ENCODE data around the gene MAGEB4. TPM values are rescaled to one million over a fixed set of nuclear protein-coding genes. Genes with fewer than 3 reads are reported as not detected.
A peak's percentile ranks its signal among the peaks of the same experiment; 100 is the strongest.

The MAGEB4 gene
- total and polyA plus RNA-seq, 4 donors: not detected

DNA sequence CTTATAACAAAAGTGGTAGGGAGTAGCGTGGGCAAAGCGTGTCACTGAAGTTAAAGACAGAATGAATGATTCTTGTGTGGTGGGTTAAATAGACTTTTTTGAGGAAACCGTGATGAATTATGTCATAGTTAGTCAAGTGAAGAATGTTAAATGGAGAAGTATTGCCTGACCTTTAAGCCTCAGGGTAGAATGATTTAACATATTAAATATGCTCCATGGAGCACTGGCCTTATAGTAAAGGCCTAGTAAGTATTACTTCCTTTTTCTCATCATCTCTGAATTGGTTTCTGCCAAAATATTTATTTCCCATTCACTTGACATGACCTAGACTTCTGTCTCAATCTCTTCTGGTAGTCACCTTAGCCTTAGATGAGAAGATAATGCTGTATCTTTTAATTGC lies 28.8 kb downstream of the MAGEB4 start:
- DNase-seq (ENCODE audit: low spot score): no peak
- H3K27ac ChIP-seq (ENCODE audit: low read depth in 1 of 2, low read length in 2 of 2): no peak overlapping the region
- no peak for TF ChIP-seq NR2F2 (IDR thresholded peaks at IDR 0.05)
- no peak for TF ChIP-seq FOXA2 (IDR thresholded peaks at IDR 0.05)
- TF ChIP-seq, protein P1, sequence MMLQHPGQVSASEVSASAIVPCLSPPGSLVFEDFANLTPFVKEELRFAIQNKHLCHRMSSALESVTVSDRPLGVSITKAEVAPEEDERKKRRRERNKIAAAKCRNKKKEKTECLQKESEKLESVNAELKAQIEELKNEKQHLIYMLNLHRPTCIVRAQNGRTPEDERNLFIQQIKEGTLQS (IDR thresholded peaks at IDR 0.05): no peak
- no peak for TF ChIP-seq ZBTB33 (IDR thresholded peaks at IDR 0.05)
- no peak for TF ChIP-seq RXRA (IDR thresholded peaks at IDR 0.05)
- TF ChIP-seq, protein P2, sequence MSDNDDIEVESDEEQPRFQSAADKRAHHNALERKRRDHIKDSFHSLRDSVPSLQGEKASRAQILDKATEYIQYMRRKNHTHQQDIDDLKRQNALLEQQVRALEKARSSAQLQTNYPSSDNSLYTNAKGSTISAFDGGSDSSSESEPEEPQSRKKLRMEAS (IDR thresholded peaks at IDR 0.05): no peak
- TF ChIP-seq YY1 (IDR thresholded peaks at IDR 0.05): no peak
- no peak for TF ChIP-seq TAF1 (conservative IDR thresholded peaks at IDR 0.05)
- no peak for TF ChIP-seq EGR1 (IDR thresholded peaks at IDR 0.05; ENCODE audit: low read depth in 2 of 2)
- no peaks in the 10 kb centered on the region for H3K36me3 ChIP-seq (ENCODE audit: control insufficient read depth in 4 of 4, insufficient read depth in 3 of 4, low read depth in 1 of 4, low read length in 3 of 4)
- no peaks in the 10 kb centered on the region for H3K9me3 ChIP-seq (ENCODE audit: control insufficient read depth in 4 of 4, low read length in 3 of 4)
- H3K4me3 ChIP-seq (ENCODE audit: low read depth in 1 of 3, low read length in 3 of 3): no peak overlapping the region
- no peaks in the 10 kb centered on the region for H3K4me1 ChIP-seq (ENCODE audit: control insufficient read depth in 4 of 4, insufficient read depth in 4 of 4, low read length in 3 of 4)
- H3K9ac ChIP-seq (ENCODE audit: low read depth in 1 of 2, low read length in 2 of 2): no peak overlapping the region
- WGBS: 94% methylated on average over 3 of the region's 3 CpGs
- H3K27me3 ChIP-seq (ENCODE audit: control insufficient read depth in 4 of 4, insufficient read depth in 4 of 4, low read length in 3 of 4): no peaks in the 10 kb centered on the region

GRCh38 chrX:30275498-30275897 lies 33.7 kb downstream of the MAGEB4 start:
- H3K27ac ChIP-seq (ENCODE audit: low read depth in 1 of 2, low read length in 2 of 2): no peak overlapping the region
- TF ChIP-seq, protein P3, sequence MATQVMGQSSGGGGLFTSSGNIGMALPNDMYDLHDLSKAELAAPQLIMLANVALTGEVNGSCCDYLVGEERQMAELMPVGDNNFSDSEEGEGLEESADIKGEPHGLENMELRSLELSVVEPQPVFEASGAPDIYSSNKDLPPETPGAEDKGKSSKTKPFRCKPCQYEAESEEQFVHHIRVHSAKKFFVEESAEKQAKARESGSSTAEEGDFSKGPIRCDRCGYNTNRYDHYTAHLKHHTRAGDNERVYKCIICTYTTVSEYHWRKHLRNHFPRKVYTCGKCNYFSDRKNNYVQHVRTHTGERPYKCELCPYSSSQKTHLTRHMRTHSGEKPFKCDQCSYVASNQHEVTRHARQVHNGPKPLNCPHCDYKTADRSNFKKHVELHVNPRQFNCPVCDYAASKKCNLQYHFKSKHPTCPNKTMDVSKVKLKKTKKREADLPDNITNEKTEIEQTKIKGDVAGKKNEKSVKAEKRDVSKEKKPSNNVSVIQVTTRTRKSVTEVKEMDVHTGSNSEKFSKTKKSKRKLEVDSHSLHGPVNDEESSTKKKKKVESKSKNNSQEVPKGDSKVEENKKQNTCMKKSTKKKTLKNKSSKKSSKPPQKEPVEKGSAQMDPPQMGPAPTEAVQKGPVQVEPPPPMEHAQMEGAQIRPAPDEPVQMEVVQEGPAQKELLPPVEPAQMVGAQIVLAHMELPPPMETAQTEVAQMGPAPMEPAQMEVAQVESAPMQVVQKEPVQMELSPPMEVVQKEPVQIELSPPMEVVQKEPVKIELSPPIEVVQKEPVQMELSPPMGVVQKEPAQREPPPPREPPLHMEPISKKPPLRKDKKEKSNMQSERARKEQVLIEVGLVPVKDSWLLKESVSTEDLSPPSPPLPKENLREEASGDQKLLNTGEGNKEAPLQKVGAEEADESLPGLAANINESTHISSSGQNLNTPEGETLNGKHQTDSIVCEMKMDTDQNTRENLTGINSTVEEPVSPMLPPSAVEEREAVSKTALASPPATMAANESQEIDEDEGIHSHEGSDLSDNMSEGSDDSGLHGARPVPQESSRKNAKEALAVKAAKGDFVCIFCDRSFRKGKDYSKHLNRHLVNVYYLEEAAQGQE (IDR thresholded peaks at IDR 0.05): no peak
- no peak for TF ChIP-seq YY1 (IDR thresholded peaks at IDR 0.05)
- TF ChIP-seq CTCF (IDR thresholded peaks at IDR 0.05; ENCODE audit: low read depth, low read length, missing input control): peak; percentile 33
- no peak for TF ChIP-seq ZBTB33 (IDR thresholded peaks at IDR 0.05)
- TF ChIP-seq RAD21 (IDR thresholded peaks at IDR 0.05): peak; percentile 59 to 68
- no peak overlapping the region for H3K4me3 ChIP-seq (ENCODE audit: low read depth in 1 of 3, low read length in 3 of 3)
- no peaks in the 10 kb centered on the region for H3K4me1 ChIP-seq (ENCODE audit: control insufficient read depth in 4 of 4, insufficient read depth in 4 of 4, low read length in 3 of 4)
- no peaks in the 10 kb centered on the region for H3K9me3 ChIP-seq (ENCODE audit: control insufficient read depth in 4 of 4, low read length in 3 of 4)
- no peaks in the 10 kb centered on the region for H3K27me3 ChIP-seq (ENCODE audit: control insufficient read depth in 4 of 4, insufficient read depth in 4 of 4, low read length in 3 of 4)
- H3K9ac ChIP-seq (ENCODE audit: low read depth in 1 of 2, low read length in 2 of 2): no peak overlapping the region
- no peak for DNase-seq (ENCODE audit: low spot score)
- no peaks in the 10 kb centered on the region for H3K36me3 ChIP-seq (ENCODE audit: control insufficient read depth in 4 of 4, insufficient read depth in 3 of 4, low read depth in 1 of 4, low read length in 3 of 4)
- WGBS: 15% methylated on average over 1 of the region's 1 CpG

All from liver (tissue), 9 donors.